Upper lobe of left lung (tissue), 4 donors: Measurements from ENCODE around the gene ZNF385B.

ENCODE experiments used
- POLR2A ChIP-seq, 4 donors: fragments of 450-650 bp; IDR thresholded peaks; one replicate each; pipeline ENCODE4 v1.5.1; 2016 to 2017; ENCODE audit warnings: antibody characterized with exemption in 4 of 4, mild to moderate bottlenecking in 2 of 4
- POLR2AphosphoS5 ChIP-seq, 2 donors: sonication (generic); formaldehyde crosslinking; IDR thresholded peaks; one replicate each; pipeline ENCODE4 v1.5.1; 2017; ENCODE audit warnings: antibody characterized with exemption in 2 of 2
- TF ChIP-seq, protein P1 (sequence below), 6 experiments: fragments of 450-650 bp in 4 of 6; fragments of 200-600 bp in 2 of 6; sonication (generic) in 2 of 6; IDR thresholded peaks; one replicate each; pipeline ENCODE4 v1.5.1; 2016 to 2019; ENCODE audit warnings: antibody characterized with exemption in 6 of 6

DNA sequence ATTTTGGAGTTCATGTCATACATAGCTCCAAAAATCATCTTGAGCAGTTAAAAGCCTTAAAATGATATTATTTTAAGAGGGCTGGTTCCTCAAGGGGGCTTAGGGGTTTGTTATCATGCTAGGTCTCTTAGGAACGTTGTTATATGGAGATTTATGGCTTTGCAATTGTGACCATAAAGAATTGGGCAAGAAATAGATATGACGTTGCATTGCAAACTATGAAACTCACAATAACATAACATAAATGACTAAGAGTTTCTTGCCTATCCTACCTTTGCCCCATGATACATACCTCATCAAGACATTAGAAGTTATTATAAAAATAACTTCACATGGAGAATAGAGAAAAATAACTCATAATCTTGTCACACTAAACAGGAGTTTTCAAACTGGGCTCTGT is 390.4 kb downstream of the ZNF385B start:
- TF ChIP-seq, protein P1, sequence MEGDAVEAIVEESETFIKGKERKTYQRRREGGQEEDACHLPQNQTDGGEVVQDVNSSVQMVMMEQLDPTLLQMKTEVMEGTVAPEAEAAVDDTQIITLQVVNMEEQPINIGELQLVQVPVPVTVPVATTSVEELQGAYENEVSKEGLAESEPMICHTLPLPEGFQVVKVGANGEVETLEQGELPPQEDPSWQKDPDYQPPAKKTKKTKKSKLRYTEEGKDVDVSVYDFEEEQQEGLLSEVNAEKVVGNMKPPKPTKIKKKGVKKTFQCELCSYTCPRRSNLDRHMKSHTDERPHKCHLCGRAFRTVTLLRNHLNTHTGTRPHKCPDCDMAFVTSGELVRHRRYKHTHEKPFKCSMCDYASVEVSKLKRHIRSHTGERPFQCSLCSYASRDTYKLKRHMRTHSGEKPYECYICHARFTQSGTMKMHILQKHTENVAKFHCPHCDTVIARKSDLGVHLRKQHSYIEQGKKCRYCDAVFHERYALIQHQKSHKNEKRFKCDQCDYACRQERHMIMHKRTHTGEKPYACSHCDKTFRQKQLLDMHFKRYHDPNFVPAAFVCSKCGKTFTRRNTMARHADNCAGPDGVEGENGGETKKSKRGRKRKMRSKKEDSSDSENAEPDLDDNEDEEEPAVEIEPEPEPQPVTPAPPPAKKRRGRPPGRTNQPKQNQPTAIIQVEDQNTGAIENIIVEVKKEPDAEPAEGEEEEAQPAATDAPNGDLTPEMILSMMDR (IDR thresholded peaks at IDR 0.05), result no peak
- no peak for TF ChIP-seq POLR2A (IDR thresholded peaks at IDR 0.05)
- TF ChIP-seq POLR2AphosphoS5 (IDR thresholded peaks at IDR 0.05), result no peak
